Activated B cell treated with CpG ODN at 0.5 μM for 24 hours (primary cell): Measurements from ENCODE around the gene SPRR1A. TPM values are rescaled to one million over a fixed set of nuclear protein-coding genes. Genes with fewer than 3 reads are reported as not detected.

ENCODE experiments used
- ATAC-seq: fragments of 200-7000 bp; cut with Tn5 transposase; one replicate; pipeline ENCODE4 v1.10.0; 2021; ENCODE audit warnings: low read depth, mild to moderate bottlenecking, moderate library complexity
- CTCF ChIA-PET: fragments of 350-600 bp; sonication (Branson Sonifier 250); formaldehyde crosslinking; loops from one replicate; lab custom pipeline; 2021; ENCODE audit warnings: antibody characterized with exemption; lab: Charles Lee
- POLR2A ChIA-PET: fragments of 350-600 bp; sonication (Branson Sonifier 250); formaldehyde crosslinking; loops from one replicate; lab custom pipeline; 2021; ENCODE audit warnings: antibody characterized with exemption; lab: Charles Lee
- DNase-seq: peaks from one replicate; pipeline ENCODE4 v3.0.0; 2022
- H3K27ac Mint-ChIP-seq: one replicate; pipeline ENCODE4 v1.8.0; 2020; ENCODE audit warnings: mixed read lengths
- H3K27me3 Mint-ChIP-seq: one replicate; pipeline ENCODE4 v1.8.0; 2021; ENCODE audit warnings: mixed read lengths
- H3K36me3 Mint-ChIP-seq: one replicate; pipeline ENCODE4 v1.8.0; 2021; ENCODE audit warnings: low read depth, mixed read lengths
- H3K4me1 Mint-ChIP-seq: one replicate; pipeline ENCODE4 v1.8.0; 2021; ENCODE audit warnings: mixed read lengths
- H3K4me3 Mint-ChIP-seq: one replicate; pipeline ENCODE4 v1.8.0; 2020; ENCODE audit warnings: mild to moderate bottlenecking, mixed read lengths
- H3K9me3 Mint-ChIP-seq: one replicate; pipeline ENCODE4 v1.8.0; 2020; ENCODE audit warnings: mixed read lengths
- CTCF ChIP-seq: fragments of 200-600 bp; IDR thresholded peaks from one replicate; pipeline ENCODE4 v1.8.0; 2022; ENCODE audit warnings: antibody characterized with exemption, mild to moderate bottlenecking
- intact Hi-C: fragments of 100-400 bp; cut with micrococcal nuclease; formaldehyde crosslinking; loops from one replicate; pipeline ENCODE4 v1.15.1; 2024
- total RNA-seq: library from RNA; stranded (reverse); gene quantifications from 2 replicates; pipeline ENCODE4 v1.2.3, GENCODE V29; 2022

SPRR1A gene
- total RNA-seq, 1 donor from 2014 or later = not detected

- H3K36me3 Mint-ChIP-seq = no peaks in the 10 kb centered on the region
- peaks cover 8% of the 10 kb centered on the region for H3K4me1 Mint-ChIP-seq
- ChIA-PET CTCF (interaction anchor here (0.6 kb wide), 1 partner anchor 191 kb away, joined by 3 read pairs; no protein-coding TSS in a partner anchor), POLR2A (no interaction called here)
- H3K4me3 Mint-ChIP-seq = no peak overlapping the region
- DNase-seq (no peak), ATAC-seq (no peak)
- H3K27me3 Mint-ChIP-seq = peaks cover 2% of the 10 kb centered on the region
- H3K27ac Mint-ChIP-seq = no peak overlapping the region
- no peak for TF ChIP-seq CTCF
- no peaks in the 10 kb centered on the region for H3K9me3 Mint-ChIP-seq
- intact Hi-C loops = no loop called here
Measured at GRCh38 chr1:152964536-152964935, 19.3 kb upstream of the SPRR1A start.

DNA sequence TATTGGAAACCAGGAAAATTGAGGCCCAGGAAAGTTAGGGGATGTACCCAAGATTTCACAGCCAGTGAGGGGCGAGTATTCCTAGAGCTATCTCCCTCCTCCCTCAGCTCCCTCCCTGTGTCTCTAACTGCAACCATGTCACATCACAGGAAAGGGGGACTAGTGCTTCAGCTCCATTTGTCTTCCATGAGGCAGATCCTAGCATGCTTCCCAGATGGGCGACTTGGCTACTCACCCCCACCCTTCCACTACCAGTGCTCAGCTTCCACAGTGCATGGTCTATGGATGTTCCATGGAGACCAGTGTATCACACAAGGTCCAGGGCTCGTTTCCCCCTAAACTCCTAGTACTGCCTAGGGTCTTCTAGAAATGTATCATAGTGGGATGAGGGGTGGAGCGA is 18.0 kb upstream of the SPRR1A start:
- POLR2A ChIA-PET = no interaction called here
- H3K36me3 Mint-ChIP-seq = no peaks in the 10 kb centered on the region
- CTCF ChIA-PET = no interaction called here

GRCh38 chr1:152967201-152967600 is 16.7 kb upstream of the SPRR1A start:
- Mint-ChIP-seq H3K36me3 (no peaks in the 10 kb centered on the region), H3K27ac (no peak overlapping the region), H3K4me3 (no peak overlapping the region), H3K4me1 (no peaks in the 10 kb centered on the region), H3K27me3 (peaks cover 7% of the 10 kb centered on the region), H3K9me3 (no peaks in the 10 kb centered on the region)
- TF ChIP-seq CTCF = no peak
- intact Hi-C loops = no loop called here
- ChIA-PET CTCF (no interaction called here), POLR2A (no interaction called here)
- DNase-seq (no peak), ATAC-seq (no peak)

More for the DNA sequence above, 18.0 kb upstream of the SPRR1A start:
- no peak overlapping the region for H3K27ac Mint-ChIP-seq
- H3K27me3 Mint-ChIP-seq = peaks cover 2% of the 10 kb centered on the region
- TF ChIP-seq CTCF = no peak
- no peak for DNase-seq
- intact Hi-C loops = no loop called here
- H3K4me1 Mint-ChIP-seq = peaks cover 6% of the 10 kb centered on the region
- ATAC-seq = no peak
- H3K4me3 Mint-ChIP-seq = no peak overlapping the region
- H3K9me3 Mint-ChIP-seq = no peaks in the 10 kb centered on the region

- ATAC-seq (no peak), DNase-seq (no peak)
- ChIA-PET CTCF (no interaction called here), POLR2A (no interaction called here)
- intact Hi-C loops = no loop called here
- no peaks in the 10 kb centered on the region for H3K36me3 Mint-ChIP-seq
- no peak for TF ChIP-seq CTCF
- H3K4me3 Mint-ChIP-seq = no peak overlapping the region
- H3K27me3 Mint-ChIP-seq = peaks cover 7% of the 10 kb centered on the region
- no peaks in the 10 kb centered on the region for H3K4me1 Mint-ChIP-seq
- H3K9me3 Mint-ChIP-seq = no peaks in the 10 kb centered on the region
- H3K27ac Mint-ChIP-seq = no peak overlapping the region
Measured at GRCh38 chr1:152968248-152968647, 15.6 kb upstream of the SPRR1A start.

DNA sequence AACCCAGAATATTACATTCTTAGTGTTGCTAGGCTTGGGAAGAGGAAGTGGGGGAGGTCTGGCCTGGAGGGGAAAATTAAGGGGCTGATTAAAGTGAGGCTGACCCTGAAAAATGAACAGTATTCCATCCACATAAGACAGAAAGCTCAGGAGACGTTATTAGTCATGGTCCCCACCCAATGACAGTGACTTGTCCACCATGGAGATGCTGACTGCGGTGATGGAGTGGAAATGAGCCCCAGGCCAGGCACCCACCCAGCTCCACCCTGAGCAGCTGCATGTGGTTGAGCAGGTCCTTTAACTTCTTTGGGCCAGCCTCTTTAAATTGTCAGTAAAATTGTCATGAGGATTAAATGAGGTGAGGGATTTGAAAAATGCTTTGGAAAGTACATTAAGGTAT is 14.8 kb upstream of the SPRR1A start:
- CTCF ChIA-PET = no interaction called here

More for the DNA sequence above, 14.8 kb upstream of the SPRR1A start:
- Mint-ChIP-seq H3K36me3 (no peaks in the 10 kb centered on the region), H3K4me1 (no peaks in the 10 kb centered on the region), H3K27me3 (peaks cover 7% of the 10 kb centered on the region), H3K27ac (no peak overlapping the region), H3K9me3 (no peaks in the 10 kb centered on the region), H3K4me3 (no peak overlapping the region)
- POLR2A ChIA-PET = no interaction called here
- intact Hi-C loops = no loop called here
- no peak for ATAC-seq
- DNase-seq = no peak
- TF ChIP-seq CTCF = no peak
